MM.1S (cell line): Measurements from ENCODE around the gene OPRM1.

Source experiments
- DNase-seq: peaks from one replicate; pipeline ENCODE4 v3.0.0-alpha.2; 2015
- H2AFZ ChIP-seq: fragments of 300-600 bp; sonication (generic); 2 replicates; pipeline ENCODE4 v1.6.0; 2016; ENCODE audit warnings: antibody characterized with exemption, low read length
- H3F3A ChIP-seq: fragments of 300-600 bp; sonication (generic); 2 replicates; pipeline ENCODE4 v1.6.1; 2016; ENCODE audit warnings: mild to moderate bottlenecking, antibody characterized with exemption, low read length, moderate library complexity, mixed read lengths; ENCODE audit not compliant: insufficient read depth
- H3K27ac ChIP-seq: fragments of 300-600 bp; sonication (generic); 2 replicates; pipeline ENCODE4 v1.5.1; 2016; ENCODE audit warnings: mild to moderate bottlenecking, low read length
- H3K27me3 ChIP-seq: fragments of 300-600 bp; sonication (generic); replicated peaks from 2 replicates; pipeline ENCODE4 v1.6.0; 2016; ENCODE audit warnings: low read length; ENCODE audit not compliant: insufficient read depth
- H3K36me3 ChIP-seq: fragments of 300-600 bp; sonication (generic); replicated peaks from 2 replicates; pipeline ENCODE4 v1.6.1; 2016; ENCODE audit warnings: mild to moderate bottlenecking, low read length, mixed read lengths; ENCODE audit not compliant: insufficient read depth
- H3K4me1 ChIP-seq: fragments of 300-600 bp; sonication (generic); 2 replicates; pipeline ENCODE4 v1.6.1; 2016; ENCODE audit warnings: low read length, mixed read lengths
- H3K4me2 ChIP-seq: fragments of 300-600 bp; sonication (generic); 2 replicates; pipeline ENCODE4 v1.6.0; 2016; ENCODE audit warnings: low read depth, low read length
- H3K4me3 ChIP-seq: fragments of 300-600 bp; sonication (generic); 2 replicates; pipeline ENCODE4 v1.5.1; 2016; ENCODE audit warnings: low read length, mixed read lengths
- H3K79me2 ChIP-seq: fragments of 300-600 bp; sonication (generic); 2 replicates; pipeline ENCODE4 v1.6.1; 2016; ENCODE audit warnings: mixed run types, low read length, mixed read lengths
- H3K9ac ChIP-seq: fragments of 300-600 bp; sonication (generic); 2 replicates; pipeline ENCODE4 v1.6.1; 2016; ENCODE audit warnings: low read length, mixed read lengths
- H3K9me2 ChIP-seq: fragments of 300-600 bp; sonication (generic); replicated peaks from 2 replicates; pipeline ENCODE4 v1.6.1; 2016; ENCODE audit warnings: mild to moderate bottlenecking, low read length, mixed read lengths; ENCODE audit not compliant: insufficient read depth
- H3K9me3 ChIP-seq: fragments of 300-600 bp; sonication (generic); replicated peaks from 2 replicates; pipeline ENCODE4 v1.6.1; 2016; ENCODE audit warnings: mild to moderate bottlenecking, low read length, mixed read lengths; ENCODE audit not compliant: insufficient read depth
- H4K20me1 ChIP-seq: fragments of 300-600 bp; sonication (generic); 2 replicates; pipeline ENCODE4 v1.6.1; 2016; ENCODE audit warnings: mild to moderate bottlenecking, low read length, moderate library complexity, mixed read lengths; ENCODE audit not compliant: insufficient read depth
- EZH2 ChIP-seq: fragments of 300-600 bp; sonication (generic); optimal IDR thresholded peaks from 2 replicates; pipeline ENCODE3; 2017; ENCODE audit warnings: low read depth, mild to moderate bottlenecking, antibody characterized with exemption, low read length, mixed read lengths
- EZH2phosphoT487 ChIP-seq: fragments of 300-600 bp; sonication (generic); IDR thresholded peaks from 2 replicates; pipeline ENCODE4 v1.6.1; 2018; ENCODE audit warnings: antibody characterized with exemption, low read length
- TF ChIP-seq, protein P1 (sequence below): fragments of 300-600 bp; sonication (generic); IDR thresholded peaks from 2 replicates; pipeline ENCODE4 v1.5.1; 2016; ENCODE audit warnings: antibody characterized with exemption, low read length, mixed read lengths

Gene OPRM1

DNA sequence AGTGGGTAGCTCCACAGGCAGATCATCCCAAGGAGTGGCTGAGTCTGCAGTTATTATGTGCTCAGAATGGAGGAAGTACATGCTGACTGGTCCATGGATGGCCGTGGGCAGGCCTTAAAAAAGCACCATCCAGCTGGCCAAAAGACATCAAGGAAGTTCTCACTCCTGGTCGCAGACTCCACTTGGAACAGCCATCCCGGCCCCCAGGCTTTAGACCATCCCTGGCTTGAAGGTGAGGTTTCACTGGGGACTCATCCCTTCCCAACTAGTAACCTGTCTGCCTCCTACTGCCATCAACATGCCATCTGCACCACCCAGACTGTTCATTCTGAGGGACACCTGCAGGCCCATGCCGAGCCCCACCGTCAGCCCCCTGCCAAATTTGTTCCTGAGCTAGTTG, 36.1 kb upstream of the OPRM1 start:
- Histone ChIP-seq H3K4me2 (no peak overlapping the region), H2AFZ (no peak overlapping the region), H3K27me3 (no peaks in the 10 kb centered on the region), H3K9me2 (no peaks in the 10 kb centered on the region), H3K4me3 (no peak overlapping the region), H3K4me1 (no peaks in the 10 kb centered on the region), H3F3A (no peaks in the 10 kb centered on the region), H3K9me3 (no peaks in the 10 kb centered on the region), H3K79me2 (no peaks in the 10 kb centered on the region), H4K20me1 (no peaks in the 10 kb centered on the region), H3K27ac (no peak overlapping the region), H3K9ac (no peak overlapping the region), H3K36me3 (no peaks in the 10 kb centered on the region)
- DNase-seq: no peak
- no peak for TF ChIP-seq EZH2
- no peak for TF ChIP-seq EZH2phosphoT487
- TF ChIP-seq, protein P1, sequence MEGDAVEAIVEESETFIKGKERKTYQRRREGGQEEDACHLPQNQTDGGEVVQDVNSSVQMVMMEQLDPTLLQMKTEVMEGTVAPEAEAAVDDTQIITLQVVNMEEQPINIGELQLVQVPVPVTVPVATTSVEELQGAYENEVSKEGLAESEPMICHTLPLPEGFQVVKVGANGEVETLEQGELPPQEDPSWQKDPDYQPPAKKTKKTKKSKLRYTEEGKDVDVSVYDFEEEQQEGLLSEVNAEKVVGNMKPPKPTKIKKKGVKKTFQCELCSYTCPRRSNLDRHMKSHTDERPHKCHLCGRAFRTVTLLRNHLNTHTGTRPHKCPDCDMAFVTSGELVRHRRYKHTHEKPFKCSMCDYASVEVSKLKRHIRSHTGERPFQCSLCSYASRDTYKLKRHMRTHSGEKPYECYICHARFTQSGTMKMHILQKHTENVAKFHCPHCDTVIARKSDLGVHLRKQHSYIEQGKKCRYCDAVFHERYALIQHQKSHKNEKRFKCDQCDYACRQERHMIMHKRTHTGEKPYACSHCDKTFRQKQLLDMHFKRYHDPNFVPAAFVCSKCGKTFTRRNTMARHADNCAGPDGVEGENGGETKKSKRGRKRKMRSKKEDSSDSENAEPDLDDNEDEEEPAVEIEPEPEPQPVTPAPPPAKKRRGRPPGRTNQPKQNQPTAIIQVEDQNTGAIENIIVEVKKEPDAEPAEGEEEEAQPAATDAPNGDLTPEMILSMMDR: no peak

- Histone ChIP-seq H3K9ac (no peak overlapping the region), H3K9me2 (no peaks in the 10 kb centered on the region), H3K79me2 (no peaks in the 10 kb centered on the region), H3K4me2 (no peak overlapping the region), H3K9me3 (no peaks in the 10 kb centered on the region), H3K4me1 (no peaks in the 10 kb centered on the region), H4K20me1 (no peaks in the 10 kb centered on the region), H3K27ac (no peak overlapping the region), H3K4me3 (no peak overlapping the region), H3K27me3 (no peaks in the 10 kb centered on the region), H3K36me3 (no peaks in the 10 kb centered on the region), H3F3A (no peaks in the 10 kb centered on the region), H2AFZ (no peak overlapping the region)
- TF ChIP-seq EZH2: no peak
- TF ChIP-seq, protein P1: no peak
- no peak for TF ChIP-seq EZH2phosphoT487
- no peak for DNase-seq
Observed at GRCh38 chr6:154010371-154010770, 28.7 kb upstream of the OPRM1 start.

DNA sequence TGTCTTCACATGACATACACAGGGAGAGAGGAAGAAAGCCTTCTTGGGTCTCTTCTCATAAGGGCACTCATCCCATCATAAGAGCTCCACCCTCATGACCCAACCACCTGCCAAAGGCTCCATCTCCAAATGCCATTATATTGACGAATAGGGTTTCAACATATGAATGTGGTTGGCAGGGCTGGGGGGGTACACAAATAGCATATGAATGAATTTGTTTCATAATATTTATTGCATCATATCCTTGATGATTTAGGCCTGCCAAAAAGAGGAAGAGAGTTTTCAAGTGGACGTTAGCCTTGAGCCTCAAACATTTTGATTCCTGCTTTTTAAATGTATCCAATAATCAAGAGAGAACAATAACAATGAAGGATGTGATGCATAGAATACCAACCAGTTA, 26.2 kb upstream of the OPRM1 start:
- Histone ChIP-seq H4K20me1 (no peaks in the 10 kb centered on the region), H3K9ac (no peak overlapping the region), H2AFZ (no peak overlapping the region), H3K27ac (no peak overlapping the region), H3K36me3 (no peaks in the 10 kb centered on the region), H3K27me3 (no peaks in the 10 kb centered on the region), H3K79me2 (no peaks in the 10 kb centered on the region), H3K4me1 (no peaks in the 10 kb centered on the region), H3K9me3 (no peaks in the 10 kb centered on the region), H3F3A (no peaks in the 10 kb centered on the region), H3K9me2 (no peaks in the 10 kb centered on the region), H3K4me2 (no peak overlapping the region), H3K4me3 (no peak overlapping the region)
- DNase-seq: no peak
- TF ChIP-seq EZH2phosphoT487 (no peak), EZH2 (no peak)
- TF ChIP-seq, protein P1: no peak

DNA sequence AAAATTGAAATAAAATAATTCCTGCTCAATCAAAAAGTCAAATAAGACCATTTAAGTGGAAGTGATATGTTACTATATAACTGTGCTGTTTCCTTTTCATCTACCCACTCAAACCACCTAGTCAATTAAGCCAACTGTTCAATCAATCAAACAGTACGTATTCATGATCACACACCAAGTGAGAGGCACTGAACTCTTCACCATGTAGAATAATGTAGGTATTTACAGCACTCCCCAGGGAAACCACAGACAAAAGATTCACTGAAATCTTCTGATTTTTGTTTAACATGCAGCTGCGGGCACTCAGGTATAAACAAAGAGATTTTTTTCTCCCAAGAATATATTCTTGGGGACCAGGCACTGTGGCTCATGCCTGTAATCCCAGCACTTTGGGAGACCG, 21.3 kb upstream of the OPRM1 start:
- Histone ChIP-seq H3K4me1 (no peaks in the 10 kb centered on the region), H3K27ac (no peak overlapping the region), H3K36me3 (no peaks in the 10 kb centered on the region), H3K9me2 (no peaks in the 10 kb centered on the region), H4K20me1 (no peaks in the 10 kb centered on the region), H3K4me2 (no peak overlapping the region), H3K9me3 (no peaks in the 10 kb centered on the region), H3K27me3 (no peaks in the 10 kb centered on the region), H3K4me3 (no peak overlapping the region), H3K9ac (no peak overlapping the region), H2AFZ (no peak overlapping the region), H3K79me2 (no peaks in the 10 kb centered on the region), H3F3A (no peaks in the 10 kb centered on the region)
- DNase-seq: no peak
- no peak for TF ChIP-seq EZH2phosphoT487
- TF ChIP-seq EZH2: no peak
- TF ChIP-seq, protein P1: no peak
